Measurements from ENCODE around the gene EIF1AD. TPM values are rescaled to one million over a fixed set of nuclear protein-coding genes. Genes with fewer than 3 reads are reported as not detected.

The EIF1AD gene
- total RNA-seq, 3 donors from 2014 or later, result 25.5 to 35.3 (median 30.3) TPM

- H3K4me1 ChIP-seq (ENCODE audit: low read depth), result peaks cover 19% of the 10 kb centered on the region
- DNase-seq (peak; percentile 96 to 99 (median 97)), ATAC-seq (peak; percentile 97)
- intact Hi-C loops (cut with DNase I, micrococcal nuclease), result no loop called here
- no peaks in the 10 kb centered on the region for H3K9me3 ChIP-seq
- peak within 1 kb of the TSS; percentile 99 for H3K4me3 ChIP-seq
- H3K36me3 ChIP-seq (ENCODE audit: low read depth), result peaks cover 9% of the 10 kb centered on the region
- TF ChIP-seq CTCF (IDR thresholded peaks at IDR 0.05), result no peak
These were observed 40.5 kb downstream of the EIF1AD start, which contains the start of gene SART1 for GRCh38 chr11:65961267-65962140. Gene SART1, plus strand, starts transcription at chr11:65961734. Its CDS starts 47 bp downstream, at chr11:65961781.

- H3K9me3 ChIP-seq, result no peaks in the 10 kb centered on the region
- no peak for TF ChIP-seq CTCF (IDR thresholded peaks at IDR 0.05)
- intact Hi-C loops (cut with DNase I, micrococcal nuclease), result no loop called here
- H3K4me3 ChIP-seq, result peak overlapping the region; percentile 99
- ATAC-seq (peak; percentile 7), DNase-seq (peak in 2 of 3 donors; percentile 13 to 46)
- peaks cover 2% of the 10 kb centered on the region for H3K36me3 ChIP-seq (ENCODE audit: low read depth)
- peaks cover 20% of the 10 kb centered on the region for H3K4me1 ChIP-seq (ENCODE audit: low read depth)
These were observed 41.1 kb downstream of the EIF1AD start for GRCh38 chr11:65960824-65961266.

GRCh38 chr11:65958774-65959420 lies 43.1 kb downstream of the EIF1AD start:
- H3K36me3 ChIP-seq (ENCODE audit: low read depth), result no peaks in the 10 kb centered on the region
- no peaks in the 10 kb centered on the region for H3K9me3 ChIP-seq
- no peak for DNase-seq
- ATAC-seq, result no peak
- intact Hi-C loops (cut with DNase I, micrococcal nuclease), result no loop called here
- no peak overlapping the region for H3K4me3 ChIP-seq
- no peak for TF ChIP-seq CTCF (IDR thresholded peaks at IDR 0.05)
- H3K4me1 ChIP-seq (ENCODE audit: low read depth), result peaks cover 20% of the 10 kb centered on the region

- intact Hi-C loops (cut with DNase I, micrococcal nuclease), result no loop called here
- TF ChIP-seq CTCF (IDR thresholded peaks at IDR 0.05), result no peak
- ATAC-seq, result no peak
- Histone ChIP-seq H3K36me3 (ENCODE audit: low read depth) (no peaks in the 10 kb centered on the region), H3K4me1 (ENCODE audit: low read depth) (peaks cover 15% of the 10 kb centered on the region), H3K9me3 (no peaks in the 10 kb centered on the region), H3K4me3 (no peak overlapping the region)
- no peak for DNase-seq
These were observed 43.7 kb downstream of the EIF1AD start for GRCh38 chr11:65958291-65958690.

- intact Hi-C loops (cut with DNase I, micrococcal nuclease), result no loop called here
- H3K9me3 ChIP-seq, result no peaks in the 10 kb centered on the region
- ATAC-seq (no peak), DNase-seq (no peak)
- no peaks in the 10 kb centered on the region for H3K36me3 ChIP-seq (ENCODE audit: low read depth)
- H3K4me1 ChIP-seq (ENCODE audit: low read depth), result peaks cover 4% of the 10 kb centered on the region
- no peak for TF ChIP-seq CTCF (IDR thresholded peaks at IDR 0.05)
- no peak overlapping the region for H3K4me3 ChIP-seq
These were observed 47.2 kb downstream of the EIF1AD start for GRCh38 chr11:65954771-65955170.

All from mucosa of descending colon (tissue), 3 donors.